HG03439 (cell line): Measurements from ENCODE around the gene STX16.
A peak's percentile ranks its signal among the peaks of the same experiment; 100 is the strongest.
"Not testable (repeated sequence)": the region's sequence is repeated elsewhere in the genome, so short reads cannot be mapped to it uniquely, and the experiment has no call there.

Source experiments
- ATAC-seq: cut with Tn5 transposase; IDR thresholded peaks from one replicate; pipeline ENCODE4 v1.9.1; 2021; ENCODE audit warnings: mild to moderate bottlenecking, moderate library complexity; ENCODE audit not compliant: unreplicated experiment

The STX16 gene

DNA sequence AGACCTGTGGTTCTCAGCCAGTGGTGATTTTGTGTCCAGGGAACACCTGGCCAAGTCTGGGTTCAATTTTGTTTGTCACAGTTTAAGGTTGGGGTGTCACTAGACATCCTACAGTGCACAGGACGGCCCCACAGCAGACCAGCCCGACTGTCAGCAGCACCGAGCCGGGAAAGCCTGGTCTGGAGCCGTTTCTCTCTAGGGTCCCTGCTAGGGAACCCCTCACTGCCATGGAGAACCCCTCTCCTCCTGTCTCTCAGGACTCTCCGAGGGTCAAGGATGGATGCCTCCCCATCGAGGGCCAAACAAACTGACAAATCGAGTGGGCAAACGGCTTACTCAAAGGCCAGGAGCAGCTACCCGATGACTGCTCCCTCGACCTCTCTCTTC lies 15.8 kb upstream of the STX16 start:
- ATAC-seq, result no peak

DNA sequence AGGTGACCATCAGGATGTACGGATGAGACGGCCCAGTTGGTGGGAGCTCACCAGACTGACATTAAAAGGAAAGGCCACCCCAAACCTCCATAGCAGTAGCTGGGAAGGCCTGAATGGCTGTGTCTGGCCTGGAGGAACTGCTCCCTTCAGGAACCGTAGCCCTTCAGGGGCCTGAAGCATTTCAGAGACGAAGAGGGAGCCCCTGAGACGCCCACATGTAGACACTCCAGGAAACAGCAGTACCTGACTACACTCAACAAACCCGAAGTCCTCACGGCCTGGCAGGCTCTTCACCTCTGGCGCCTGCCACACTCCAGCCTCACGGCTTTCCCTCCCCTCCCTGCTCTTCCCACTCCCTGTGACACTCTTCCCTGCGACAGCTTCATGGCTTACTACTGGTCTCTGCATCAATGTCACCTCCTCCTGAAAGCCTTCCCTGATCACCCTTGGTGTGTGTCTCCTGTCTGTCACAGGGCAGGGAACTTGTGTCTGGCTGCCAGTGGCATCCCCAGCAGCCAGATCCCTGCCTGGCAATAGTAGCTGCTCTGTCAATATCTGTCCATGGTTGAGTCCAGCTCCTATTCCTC lies 14.6 kb upstream of the STX16 start:
- no peak for ATAC-seq

DNA sequence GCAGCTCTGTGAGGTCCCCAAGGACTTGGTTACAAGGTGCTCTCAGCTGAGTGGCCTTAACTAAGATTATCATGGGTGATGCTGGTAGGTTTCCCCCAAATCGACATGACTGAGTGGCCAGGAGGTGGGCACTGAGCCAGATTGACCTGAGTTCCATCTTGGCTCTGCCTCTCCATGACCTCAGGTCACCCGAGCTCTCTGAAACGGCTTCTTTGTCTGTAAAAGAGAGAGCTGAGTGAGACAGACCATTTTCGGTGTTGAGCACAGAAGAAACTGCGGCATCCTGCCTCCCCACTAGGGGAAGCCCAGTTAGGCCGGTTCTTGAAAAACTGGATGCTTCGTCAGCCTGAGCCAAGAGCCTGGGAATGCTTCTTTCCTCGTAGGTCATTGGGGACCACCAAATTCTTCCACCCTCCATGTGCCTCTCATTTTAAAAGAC lies 14.1 kb upstream of the STX16 start:
- no peak for ATAC-seq

DNA sequence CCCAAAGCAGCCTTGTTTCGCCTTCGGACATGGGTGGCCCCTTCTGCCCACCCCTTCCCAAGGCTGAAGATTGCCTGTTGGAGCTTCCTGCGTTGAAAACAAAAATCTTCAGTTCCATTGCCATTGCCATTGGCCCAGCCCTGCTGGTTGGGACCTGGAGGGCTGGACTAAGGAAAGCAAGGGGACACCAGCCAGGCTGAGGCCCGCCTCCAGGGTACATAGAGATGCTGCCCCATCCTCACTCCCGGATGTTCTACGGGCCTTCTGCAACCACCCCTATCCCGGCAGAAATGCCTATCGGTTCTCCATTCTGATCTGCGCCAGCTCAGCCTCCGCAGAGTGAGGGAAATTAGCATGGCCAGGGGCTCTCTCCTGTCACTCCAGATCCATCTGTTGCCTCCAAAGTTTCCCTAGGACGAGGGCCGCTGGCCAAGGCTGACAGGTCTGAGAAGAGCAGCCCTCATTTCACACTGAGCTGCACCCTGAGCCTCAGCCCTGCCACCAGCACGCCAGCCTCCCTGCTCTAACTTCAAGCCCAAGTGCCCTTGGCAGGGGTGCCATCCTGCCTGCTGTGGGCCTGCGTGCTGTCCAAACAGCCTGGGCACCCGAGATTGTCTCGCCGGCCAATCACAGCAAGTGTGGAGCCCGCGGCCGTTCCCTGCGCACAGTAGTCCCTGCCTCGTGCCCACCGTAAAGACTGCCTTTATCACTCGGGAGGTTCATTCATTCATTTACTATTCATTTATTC lies 13.4 kb upstream of the STX16 start:
- no peak for ATAC-seq

DNA sequence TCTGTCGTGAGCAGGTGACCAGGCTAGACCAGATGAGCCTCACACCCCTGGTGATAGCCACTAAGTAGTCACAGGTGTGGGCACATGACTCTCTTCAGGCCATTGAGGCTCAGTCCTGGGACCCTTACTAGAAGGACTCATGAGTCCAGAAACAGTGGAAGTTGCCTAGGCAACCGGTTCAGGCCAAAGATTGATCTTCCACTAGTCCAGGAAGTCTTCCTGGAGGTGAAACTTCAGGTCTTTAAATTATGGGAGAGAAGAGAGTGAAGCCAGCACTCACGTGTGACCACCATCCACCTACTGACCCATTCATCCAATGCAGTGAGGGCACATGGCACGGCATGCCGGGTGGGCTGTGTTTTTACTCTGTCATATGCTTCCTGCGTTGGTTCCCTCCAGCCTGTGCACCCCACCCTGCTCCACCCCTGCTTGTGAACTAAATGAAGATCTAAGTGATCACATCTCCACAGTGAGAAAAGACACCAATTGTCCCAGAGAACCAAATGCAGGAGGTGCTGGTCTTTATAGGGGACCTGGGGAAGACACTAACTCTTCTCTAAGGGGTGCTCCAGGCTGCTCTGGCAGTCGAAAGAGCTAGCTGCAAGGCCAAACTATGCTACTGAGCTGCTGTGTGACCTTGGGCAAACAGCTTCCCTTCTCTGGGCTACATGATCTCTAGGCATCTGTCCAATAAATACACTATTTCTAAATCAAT lies 12.5 kb upstream of the STX16 start:
- no peak for ATAC-seq

DNA sequence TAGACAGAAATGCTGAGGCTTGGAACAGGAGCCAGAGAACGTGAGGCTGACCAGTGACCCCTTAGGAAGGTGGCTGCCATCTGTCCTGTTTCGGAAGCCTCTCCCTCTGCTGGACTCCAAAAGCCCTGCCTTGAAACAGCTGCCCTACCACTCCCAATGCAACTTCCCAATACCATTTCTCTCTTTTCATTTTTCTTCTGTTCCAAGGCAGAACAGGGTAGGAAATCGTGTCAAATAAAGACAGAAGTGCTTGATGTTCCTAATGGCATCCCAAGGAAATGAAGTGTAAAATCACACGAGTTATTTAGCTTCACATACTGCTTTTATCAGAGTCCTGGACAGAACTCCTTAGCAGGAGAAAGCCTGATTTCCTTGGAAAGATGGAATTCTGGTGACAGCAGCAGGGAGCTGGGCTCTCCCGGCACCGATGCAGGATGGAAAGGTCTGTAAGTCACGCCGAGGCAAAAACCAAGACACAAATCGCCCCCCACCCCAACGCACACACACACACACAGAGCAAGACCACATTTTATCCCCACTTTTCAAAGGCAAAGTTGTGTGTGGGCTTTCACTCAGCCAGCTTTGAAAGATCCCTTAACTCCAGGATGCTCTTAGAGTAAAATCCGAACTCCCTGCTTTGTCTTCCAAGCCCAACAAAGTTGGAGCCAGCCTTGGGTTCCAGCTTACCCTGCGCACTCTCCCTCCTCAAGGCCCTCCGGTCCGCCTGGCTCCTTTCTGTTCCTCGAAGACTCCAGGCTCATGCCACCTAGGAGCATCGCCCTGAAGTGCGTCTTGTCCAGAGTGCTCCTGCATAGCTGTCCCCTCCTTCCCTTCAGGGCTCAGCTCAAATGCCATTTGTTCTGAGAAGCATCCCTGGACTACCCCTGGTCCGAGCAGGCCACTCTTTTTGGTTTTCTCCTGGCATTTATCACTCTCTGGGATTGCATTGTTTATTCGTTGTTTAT lies 11.6 kb upstream of the STX16 start:
- ATAC-seq, result no peak

DNA sequence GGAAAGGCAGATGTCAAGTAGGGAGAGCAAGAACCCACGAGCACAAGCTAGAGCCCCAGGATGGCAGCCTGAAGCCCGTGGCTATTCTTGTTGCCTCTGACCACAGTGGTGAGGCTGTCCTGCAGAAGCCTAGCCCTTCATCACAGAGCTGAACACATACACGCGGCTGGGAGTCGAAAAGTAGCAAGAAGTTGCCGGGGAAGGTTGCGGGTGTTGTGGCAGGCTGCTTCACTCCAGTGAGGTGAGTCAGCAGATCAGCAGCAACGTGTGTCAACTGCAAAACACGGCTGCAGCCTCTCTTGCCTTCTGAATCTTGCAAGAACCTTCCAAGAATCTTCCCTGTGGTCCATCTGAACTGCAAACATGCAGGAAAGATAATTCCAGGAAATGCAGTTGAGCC lies 10.6 kb upstream of the STX16 start:
- ATAC-seq, result no peak

DNA sequence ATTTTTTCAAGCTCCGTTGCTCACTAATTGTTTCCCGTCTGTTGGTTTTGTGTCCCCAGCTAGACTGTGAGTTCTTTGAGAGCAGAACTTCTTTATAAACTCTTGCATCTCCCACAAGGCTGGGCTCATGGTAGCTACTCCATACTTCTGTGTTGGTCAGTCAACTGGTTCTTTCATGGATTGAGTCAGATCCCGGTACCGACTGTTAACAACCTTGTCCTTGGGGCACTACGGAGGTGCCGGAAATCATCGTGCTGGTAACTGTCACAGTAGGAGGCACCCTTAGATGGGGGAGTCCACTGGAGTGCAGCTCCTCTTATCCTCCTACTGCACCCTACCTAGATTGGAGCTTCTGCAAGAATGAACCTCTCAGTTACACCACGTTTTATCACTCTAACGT lies 8.6 kb upstream of the STX16 start:
- no peak for ATAC-seq

DNA sequence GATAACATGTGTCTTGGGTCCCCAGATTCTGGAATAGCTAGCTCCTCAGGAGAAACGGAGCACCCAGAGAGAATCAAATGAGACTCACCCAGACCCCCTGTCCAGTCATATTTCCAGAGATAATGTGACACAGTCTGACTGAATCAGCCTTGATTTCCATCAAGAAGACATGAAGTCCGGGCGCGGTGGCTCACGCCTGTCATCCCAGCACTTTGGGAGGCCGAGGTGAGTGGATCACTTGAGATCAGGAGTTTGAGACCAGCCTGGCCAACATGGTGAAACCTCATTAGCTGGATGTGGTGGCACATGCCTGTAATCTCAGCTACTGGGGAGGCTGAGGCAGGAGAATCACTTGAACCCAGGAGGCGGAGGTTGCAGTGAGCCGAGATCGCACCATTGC lies 8.2 kb upstream of the STX16 start:
- not testable (repeated sequence) for ATAC-seq

DNA sequence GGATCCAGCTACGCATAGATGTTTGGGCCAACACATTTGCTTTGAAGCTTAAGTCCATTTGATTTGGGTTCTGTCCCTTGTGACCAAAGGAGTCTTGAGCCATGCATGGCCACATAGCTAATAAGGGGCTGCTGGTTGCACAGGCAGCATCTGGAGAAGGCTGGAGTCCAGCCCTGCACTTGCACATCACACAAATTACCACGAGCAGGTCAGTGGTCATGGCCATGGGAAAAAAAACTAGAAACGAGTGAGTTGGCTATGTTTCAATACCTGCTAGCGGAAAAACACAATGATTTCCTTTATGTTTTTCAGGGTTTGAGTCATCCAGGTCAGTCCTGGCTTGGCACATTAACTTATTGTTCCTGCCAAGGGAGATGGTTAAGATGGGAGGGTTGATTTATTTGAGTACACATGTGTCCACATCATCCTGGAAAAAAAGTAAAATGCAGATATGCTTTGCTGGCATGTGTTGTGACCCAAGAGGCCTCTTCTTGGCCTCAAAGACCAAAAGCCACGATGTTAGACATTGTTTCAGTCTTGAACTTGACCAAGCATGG lies 5.6 kb upstream of the STX16 start:
- ATAC-seq, result no peak

DNA sequence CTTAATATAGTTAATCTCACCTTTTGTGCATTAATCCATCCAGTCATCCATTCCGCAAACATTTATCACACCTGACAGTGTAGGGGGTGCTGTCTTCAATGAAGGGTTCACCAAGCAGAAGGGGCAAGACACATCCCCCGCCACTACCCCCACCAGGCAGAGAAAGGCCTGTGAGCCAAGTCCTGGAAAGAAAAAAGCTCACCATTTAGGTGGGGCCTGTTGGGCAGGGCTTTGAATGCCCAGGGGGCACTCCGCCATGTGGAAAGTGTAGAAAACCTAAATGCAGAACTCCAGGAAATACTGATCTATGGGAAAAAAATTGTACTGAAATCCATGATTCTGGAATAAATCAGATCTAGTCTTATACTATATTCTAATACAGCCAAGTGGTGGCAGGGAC lies 4.8 kb upstream of the STX16 start:
- no peak for ATAC-seq

DNA sequence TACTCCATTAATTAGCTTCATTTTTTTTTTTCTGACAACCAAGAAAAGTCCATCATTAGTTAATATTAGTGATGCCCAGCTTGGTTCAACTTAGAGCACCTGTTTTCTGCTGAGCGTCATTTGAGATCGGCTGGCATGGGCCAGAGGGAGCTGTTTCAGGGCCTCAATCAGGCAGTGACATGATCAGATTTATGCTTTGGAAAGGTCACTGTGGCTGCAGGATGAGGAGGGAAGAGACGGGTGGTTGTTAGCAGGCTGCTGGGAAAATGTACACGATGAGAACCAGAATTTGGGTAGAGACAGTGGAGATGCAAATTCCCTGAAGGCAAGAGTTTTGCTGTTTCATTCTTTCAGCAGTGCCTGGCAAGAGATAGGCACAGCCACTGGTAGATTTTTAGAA lies 4.4 kb upstream of the STX16 start:
- no peak for ATAC-seq

DNA sequence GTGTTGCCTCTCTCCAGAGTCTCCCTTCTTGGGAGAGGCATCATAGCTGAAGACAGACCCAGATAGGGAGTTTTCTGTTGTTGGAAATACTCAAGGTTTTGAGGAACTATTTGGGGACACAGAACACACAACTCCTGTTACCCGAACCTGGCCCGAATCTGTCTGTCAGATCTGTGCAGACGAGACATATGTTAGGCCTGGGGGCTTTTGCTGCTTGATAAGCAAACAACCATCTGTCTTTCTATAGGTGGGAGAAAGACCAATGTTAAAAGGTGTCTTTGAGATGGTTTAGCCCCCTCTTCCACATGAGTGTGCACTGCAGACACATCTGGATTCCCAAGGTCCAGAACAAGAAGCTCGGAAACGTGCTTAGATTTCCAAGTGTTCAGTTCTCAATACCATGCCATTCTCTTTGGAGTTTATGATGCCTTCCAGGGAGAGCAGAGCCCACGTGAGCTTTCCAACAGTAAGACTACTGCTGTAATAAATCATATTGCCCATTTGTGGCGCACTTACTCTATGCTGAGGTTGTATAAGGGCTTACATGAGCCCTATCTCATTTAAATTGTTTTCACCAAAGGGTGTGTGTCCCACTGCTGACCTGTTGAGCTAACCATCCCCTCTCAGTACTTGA lies 3.8 kb upstream of the STX16 start:
- ATAC-seq, result no peak

DNA sequence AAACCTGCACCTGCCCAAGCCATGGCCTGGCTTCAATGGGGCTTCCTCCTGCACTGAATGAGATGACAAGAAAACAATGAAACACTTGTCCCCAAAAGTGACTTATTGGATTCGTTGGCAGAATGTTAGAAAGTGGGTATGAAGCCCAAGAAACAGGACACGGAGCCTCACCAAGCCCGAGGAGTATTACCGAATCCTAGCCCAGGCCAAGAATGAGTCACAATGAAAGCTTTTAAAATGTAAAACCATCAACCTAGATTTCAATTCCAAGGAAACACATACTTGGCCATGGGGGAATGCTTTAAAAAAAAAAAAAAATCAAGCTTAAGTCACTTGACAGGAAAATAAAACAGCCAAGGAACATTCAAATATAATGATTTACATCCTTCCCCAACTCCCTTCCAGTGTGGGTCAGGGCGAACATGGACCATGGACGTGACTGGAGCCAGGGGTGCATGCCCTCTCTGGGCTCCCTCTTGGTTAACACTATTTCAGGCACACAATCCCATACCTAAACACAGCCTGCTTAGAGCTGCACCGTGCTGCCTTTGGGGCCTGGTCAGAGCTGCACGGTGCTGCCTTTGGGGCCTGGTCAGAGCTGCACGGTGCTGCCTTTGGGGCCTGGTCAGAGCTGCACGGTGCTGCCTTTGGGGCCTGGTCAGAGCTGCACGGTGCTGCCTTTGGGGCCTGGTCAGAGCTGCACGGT lies 3.1 kb upstream of the STX16 start:
- no peak for ATAC-seq

DNA sequence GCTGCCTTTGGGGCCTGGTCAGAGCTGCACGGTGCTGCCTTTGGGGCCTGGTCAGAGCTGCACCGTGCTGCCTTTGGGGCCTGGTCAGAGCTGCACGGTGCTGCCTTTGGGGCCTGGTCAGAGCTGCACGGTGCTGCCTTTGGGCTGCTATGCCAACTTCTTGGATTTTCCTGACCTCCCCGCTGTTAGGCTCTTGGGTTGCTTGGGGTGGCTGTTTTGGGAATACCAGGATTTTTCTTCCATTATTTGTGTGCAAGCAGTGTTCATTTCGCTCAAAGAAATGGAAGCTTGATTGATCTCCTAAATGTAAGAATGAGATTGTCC lies 2.6 kb upstream of the STX16 start:
- not testable (repeated sequence) for ATAC-seq

DNA sequence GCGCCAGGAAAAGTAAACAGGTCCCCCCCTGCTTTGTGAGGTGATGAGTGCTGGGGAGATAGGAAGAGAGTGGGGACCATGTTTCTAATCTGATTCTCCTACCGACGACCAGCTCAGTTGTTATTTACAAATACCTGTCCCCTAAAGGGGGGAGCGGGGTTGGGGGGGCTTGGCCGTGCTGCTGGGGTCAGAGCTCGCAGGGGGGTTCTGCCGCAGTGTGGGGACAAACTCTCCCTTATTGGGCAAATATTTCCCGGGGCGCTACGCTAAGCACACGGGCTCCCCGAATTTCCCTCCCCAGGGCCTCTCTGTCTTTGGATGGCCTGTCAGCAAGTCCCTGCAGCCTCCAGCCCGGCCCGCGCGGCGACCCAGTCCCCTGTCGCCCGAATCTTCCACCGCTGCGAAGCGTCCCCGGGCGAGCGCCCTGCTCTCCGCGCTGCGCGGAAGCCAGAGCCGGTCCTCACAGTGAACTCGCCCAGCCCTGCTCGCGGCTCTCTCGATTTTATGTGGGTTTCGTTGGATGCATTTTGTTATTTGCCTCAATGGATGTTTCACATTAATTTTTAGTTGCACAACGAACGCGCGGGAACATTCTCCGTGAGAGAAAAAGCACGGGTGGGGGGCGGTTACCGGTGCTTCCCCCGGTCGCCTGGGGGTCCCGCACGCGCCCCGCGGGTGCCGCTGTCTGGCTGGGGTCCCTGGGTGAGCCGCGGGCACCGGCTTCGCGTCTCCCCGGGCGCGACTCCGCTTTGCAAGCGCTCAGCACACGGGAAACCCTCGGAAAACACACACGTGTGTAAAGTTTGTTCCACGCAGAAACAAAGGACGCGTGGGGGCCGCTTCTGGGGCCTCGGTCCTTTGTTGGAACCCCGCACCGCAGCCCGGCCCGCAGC lies 1.5 kb upstream of the STX16 start:
- no peak for ATAC-seq

DNA sequence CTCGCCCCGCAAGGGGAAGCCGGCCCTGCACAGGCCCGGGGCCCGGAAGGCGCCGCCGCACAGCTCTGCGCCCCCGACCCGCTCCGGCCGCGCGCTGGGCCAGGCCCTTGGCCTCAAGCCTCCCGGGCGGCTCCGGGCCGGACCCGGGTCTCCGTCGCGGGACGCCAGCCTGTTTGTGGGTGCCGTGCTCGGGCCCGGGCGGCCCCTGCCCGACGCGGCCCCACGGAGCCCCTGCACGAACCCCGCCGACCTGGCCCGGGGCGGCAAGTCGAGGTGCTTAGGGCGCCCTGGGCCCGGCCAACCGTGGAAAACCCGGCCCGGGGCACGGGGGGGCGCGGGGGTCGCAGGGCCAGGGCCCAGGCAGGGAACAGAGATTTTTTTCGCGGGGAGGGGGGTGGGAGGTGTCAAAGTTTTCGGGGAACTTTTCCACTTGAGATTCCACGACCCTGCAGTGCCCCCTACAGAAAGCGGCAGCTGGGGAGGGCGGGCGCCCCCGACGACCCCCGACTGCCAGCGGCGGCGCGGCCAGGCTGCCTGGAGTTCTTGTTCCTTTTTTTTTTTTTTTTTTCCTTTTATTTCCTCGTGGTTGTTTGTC lies 805 bp upstream of the STX16 start:
- ATAC-seq, result peak; percentile 22

DNA sequence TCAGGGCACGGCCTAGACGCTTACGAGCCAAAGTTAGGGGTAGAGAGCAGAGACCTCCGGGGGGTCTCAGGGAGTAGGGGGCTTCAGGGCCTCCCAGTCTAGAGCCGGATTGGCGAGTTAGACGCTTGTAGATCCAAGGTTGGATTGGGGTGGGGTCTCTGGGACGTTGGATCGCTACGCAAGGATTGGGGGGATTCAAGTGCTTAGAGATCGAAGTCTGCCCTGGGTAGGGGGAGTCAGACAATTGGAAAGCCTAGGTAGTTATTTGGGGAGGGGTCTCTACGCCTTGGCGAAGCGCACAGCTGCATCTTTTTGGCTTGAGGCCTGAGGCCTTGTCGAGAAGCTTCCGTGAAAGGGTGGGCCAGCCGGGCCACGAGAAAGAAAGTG lies 469 bp downstream of the STX16 start:
- ATAC-seq, result peak; percentile 1
